Measurements from ENCODE around the gene MYBPC3.

MYBPC3 gene

DNA sequence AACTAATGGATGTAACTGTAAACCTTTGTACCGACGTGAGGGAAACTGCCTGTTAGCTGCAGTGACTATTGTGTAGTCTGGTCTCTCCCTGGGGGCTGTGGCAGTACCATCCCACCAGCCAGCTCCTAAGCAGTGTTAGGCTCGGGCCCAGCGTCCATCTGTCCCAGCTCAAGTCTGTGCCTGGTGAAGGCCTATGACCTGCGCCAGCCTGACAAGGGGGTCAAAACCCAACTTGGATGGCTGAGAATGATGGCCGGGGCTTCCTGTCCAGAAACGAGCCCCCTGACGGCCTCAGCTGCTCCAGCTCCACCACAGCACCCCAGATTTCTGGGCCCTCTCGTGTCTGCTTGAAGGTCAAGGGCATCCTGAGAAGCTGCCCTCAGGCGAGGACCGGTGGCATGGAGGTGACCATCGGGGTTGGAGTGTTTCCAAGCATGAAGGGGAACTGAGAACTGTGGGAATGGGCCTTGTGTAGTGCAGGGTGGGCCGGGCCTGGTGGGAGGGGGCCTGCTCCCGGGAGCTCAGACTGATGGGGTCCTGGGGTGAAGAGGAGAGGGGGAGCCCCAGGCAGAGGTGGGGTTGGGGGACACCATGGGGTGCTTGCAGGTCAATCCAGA is 40.2 kb upstream of the MYBPC3 start:
- no peaks in the 10 kb centered on the region for H3K9me3 ChIP-seq (ENCODE audit: control insufficient read depth, insufficient read depth, low read depth, low read length)
- H3K27me3 ChIP-seq (ENCODE audit: control insufficient read depth, insufficient read depth, low read length), result no peaks in the 10 kb centered on the region
- H3K36me3 ChIP-seq (ENCODE audit: control insufficient read depth, insufficient read depth, low read length), result no peaks in the 10 kb centered on the region
- no peak overlapping the region for H3K9ac ChIP-seq (ENCODE audit: low read length)
- peaks cover 13% of the 10 kb centered on the region; the same call in 1 of the 2 replicates for H3K4me1 ChIP-seq (ENCODE audit: control insufficient read depth, insufficient read depth, low read length)
- H3K27ac ChIP-seq (ENCODE audit: low read depth, low read length), result no peak overlapping the region
- H3K4me3 ChIP-seq (ENCODE audit: low read depth, low read length), result no peak overlapping the region

DNA sequence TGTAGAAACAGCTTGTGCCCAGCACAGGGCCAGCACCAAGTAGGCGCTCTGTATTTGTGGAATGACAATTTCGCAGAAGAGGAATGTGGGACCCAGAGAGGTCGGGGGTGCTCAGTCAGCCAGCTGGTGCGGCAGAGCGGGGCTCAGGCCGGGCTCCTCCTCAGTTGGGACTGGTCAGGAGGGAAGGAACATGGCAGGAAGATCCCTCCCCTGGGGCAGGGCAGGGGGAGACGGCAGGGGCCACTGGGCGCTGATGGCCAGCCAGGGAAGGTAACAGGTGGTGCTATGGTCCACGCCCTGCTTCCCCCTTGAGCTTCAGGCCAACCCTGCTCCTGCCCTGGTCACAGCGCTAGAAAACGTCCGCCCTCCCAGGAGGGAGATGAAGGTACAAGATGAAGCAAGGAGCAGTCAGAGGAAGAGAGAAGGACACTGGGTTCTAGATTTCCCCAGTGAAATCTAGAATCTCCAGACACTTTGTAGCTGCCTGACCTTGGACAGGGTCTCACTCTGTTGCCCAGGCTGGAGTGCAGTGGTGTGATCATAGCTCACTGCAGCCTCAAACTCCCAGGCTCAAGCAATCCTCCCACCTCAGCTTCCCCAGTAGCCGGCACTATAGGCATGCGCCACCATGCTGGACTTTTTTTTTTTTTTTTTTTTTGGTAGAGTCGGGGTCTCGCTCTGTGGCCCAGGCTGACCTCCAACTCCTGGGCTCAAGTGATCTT is 39.4 kb upstream of the MYBPC3 start:
- Histone ChIP-seq H3K4me1 (ENCODE audit: control insufficient read depth, insufficient read depth, low read length) (peaks cover 13% of the 10 kb centered on the region; the same call in 1 of the 2 replicates), H3K4me3 (ENCODE audit: low read depth, low read length) (no peak overlapping the region), H3K27ac (ENCODE audit: low read depth, low read length) (no peak overlapping the region), H3K36me3 (ENCODE audit: control insufficient read depth, insufficient read depth, low read length) (no peaks in the 10 kb centered on the region), H3K9ac (ENCODE audit: low read length) (no peak overlapping the region), H3K9me3 (ENCODE audit: control insufficient read depth, insufficient read depth, low read depth, low read length) (no peaks in the 10 kb centered on the region), H3K27me3 (ENCODE audit: control insufficient read depth, insufficient read depth, low read length) (no peaks in the 10 kb centered on the region)

- no peaks in the 10 kb centered on the region for H3K9me3 ChIP-seq (ENCODE audit: control insufficient read depth, insufficient read depth, low read depth, low read length)
- H3K4me1 ChIP-seq (ENCODE audit: control insufficient read depth, insufficient read depth, low read length), result peaks cover 13% of the 10 kb centered on the region; the same call in 1 of the 2 replicates
- no peaks in the 10 kb centered on the region for H3K27me3 ChIP-seq (ENCODE audit: control insufficient read depth, insufficient read depth, low read length)
- H3K9ac ChIP-seq (ENCODE audit: low read length), result no peak overlapping the region
- H3K4me3 ChIP-seq (ENCODE audit: low read depth, low read length), result no peak overlapping the region
- H3K36me3 ChIP-seq (ENCODE audit: control insufficient read depth, insufficient read depth, low read length), result no peaks in the 10 kb centered on the region
- no peak overlapping the region; the same call in 1 of the 2 replicates for H3K27ac ChIP-seq (ENCODE audit: low read depth, low read length)
These were observed 38.6 kb upstream of the MYBPC3 start for GRCh38 chr11:47391077-47391583.

DNA sequence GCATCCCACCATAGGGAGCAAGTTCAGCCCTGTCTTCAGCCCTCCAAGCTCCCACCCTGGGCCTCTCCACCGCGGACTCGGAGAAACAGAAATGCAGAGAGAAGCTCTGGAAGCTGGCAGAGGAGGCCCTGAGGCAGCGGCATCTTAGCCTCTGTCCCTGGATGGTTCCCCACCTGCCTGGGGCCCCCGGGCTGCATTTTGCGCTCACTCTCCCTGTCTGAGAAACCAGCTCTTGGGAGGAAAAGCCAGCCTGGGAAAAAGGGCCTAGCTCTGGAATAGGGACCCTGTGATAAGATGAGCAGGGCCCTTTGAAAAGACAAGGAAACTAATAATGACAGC is 37.9 kb upstream of the MYBPC3 start:
- Histone ChIP-seq H3K9me3 (ENCODE audit: control insufficient read depth, insufficient read depth, low read depth, low read length) (no peaks in the 10 kb centered on the region), H3K9ac (ENCODE audit: low read length) (no peak overlapping the region), H3K4me3 (ENCODE audit: low read depth, low read length) (no peak overlapping the region), H3K36me3 (ENCODE audit: control insufficient read depth, insufficient read depth, low read length) (no peaks in the 10 kb centered on the region), H3K4me1 (ENCODE audit: control insufficient read depth, insufficient read depth, low read length) (peaks cover 13% of the 10 kb centered on the region; the same call in 1 of the 2 replicates), H3K27ac (ENCODE audit: low read depth, low read length) (no peak overlapping the region), H3K27me3 (ENCODE audit: control insufficient read depth, insufficient read depth, low read length) (no peaks in the 10 kb centered on the region)

- Histone ChIP-seq H3K4me3 (ENCODE audit: low read depth, low read length) (no peak overlapping the region), H3K4me1 (ENCODE audit: control insufficient read depth, insufficient read depth, low read length) (peaks cover 12% of the 10 kb centered on the region; the same call in 1 of the 2 replicates), H3K9me3 (ENCODE audit: control insufficient read depth, insufficient read depth, low read depth, low read length) (no peaks in the 10 kb centered on the region), H3K27me3 (ENCODE audit: control insufficient read depth, insufficient read depth, low read length) (no peaks in the 10 kb centered on the region), H3K36me3 (ENCODE audit: control insufficient read depth, insufficient read depth, low read length) (no peaks in the 10 kb centered on the region), H3K27ac (ENCODE audit: low read depth, low read length) (no peak overlapping the region), H3K9ac (ENCODE audit: low read length) (no peak overlapping the region)
These were observed 37.3 kb upstream of the MYBPC3 start for GRCh38 chr11:47389577-47390421.

DNA sequence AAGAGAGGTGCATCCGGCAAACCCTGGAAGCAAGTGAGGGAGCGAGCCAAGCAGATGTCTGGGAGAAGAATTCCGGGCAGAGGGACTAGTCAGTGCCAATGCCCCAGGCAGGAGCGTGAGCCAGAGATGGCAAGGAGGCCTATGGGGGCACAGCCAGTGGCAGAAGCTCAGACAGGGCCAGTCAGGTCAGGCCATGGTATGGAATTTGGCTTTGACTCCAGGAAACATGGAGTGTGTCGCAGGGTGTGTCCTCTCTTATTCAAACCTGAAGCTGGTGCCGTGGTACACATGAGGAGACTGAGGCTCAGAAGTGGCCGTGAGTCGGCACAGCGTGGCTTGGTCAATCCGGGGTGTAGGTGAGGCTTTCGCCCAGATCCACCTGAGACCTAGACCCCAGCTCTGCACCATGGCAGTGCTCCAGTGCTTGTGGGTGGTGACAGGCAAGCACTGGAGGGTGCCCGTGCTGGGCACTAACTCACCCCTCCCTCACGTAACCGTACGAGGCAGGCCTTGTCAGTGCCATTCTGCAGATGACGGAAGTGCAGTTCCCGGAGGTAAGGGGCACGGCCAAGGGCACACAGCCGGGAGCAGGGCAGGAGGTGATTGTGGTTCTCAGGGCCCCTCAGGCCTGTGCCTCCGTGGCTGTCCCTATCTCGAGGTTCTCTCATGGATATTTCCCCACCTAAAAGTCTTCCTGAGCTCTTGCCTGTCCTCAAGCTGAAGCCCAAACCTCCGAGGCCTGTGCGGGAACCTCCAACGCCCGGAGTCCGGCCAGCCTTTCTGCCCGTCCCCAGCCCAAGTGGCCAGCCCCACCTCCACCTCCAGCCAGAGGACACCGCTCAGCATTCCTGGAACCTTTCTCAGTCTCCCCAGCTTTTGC is 36.4 kb upstream of the MYBPC3 start:
- H3K4me3 ChIP-seq (ENCODE audit: low read depth, low read length), result no peak overlapping the region
- H3K4me1 ChIP-seq (ENCODE audit: control insufficient read depth, insufficient read depth, low read length), result peaks cover 4% of the 10 kb centered on the region; the same call in 1 of the 2 replicates
- H3K9ac ChIP-seq (ENCODE audit: low read length), result no peak overlapping the region
- H3K9me3 ChIP-seq (ENCODE audit: control insufficient read depth, insufficient read depth, low read depth, low read length), result no peaks in the 10 kb centered on the region
- H3K27me3 ChIP-seq (ENCODE audit: control insufficient read depth, insufficient read depth, low read length), result no peaks in the 10 kb centered on the region
- H3K27ac ChIP-seq (ENCODE audit: low read depth, low read length), result no peak overlapping the region
- no peaks in the 10 kb centered on the region for H3K36me3 ChIP-seq (ENCODE audit: control insufficient read depth, insufficient read depth, low read length)

DNA sequence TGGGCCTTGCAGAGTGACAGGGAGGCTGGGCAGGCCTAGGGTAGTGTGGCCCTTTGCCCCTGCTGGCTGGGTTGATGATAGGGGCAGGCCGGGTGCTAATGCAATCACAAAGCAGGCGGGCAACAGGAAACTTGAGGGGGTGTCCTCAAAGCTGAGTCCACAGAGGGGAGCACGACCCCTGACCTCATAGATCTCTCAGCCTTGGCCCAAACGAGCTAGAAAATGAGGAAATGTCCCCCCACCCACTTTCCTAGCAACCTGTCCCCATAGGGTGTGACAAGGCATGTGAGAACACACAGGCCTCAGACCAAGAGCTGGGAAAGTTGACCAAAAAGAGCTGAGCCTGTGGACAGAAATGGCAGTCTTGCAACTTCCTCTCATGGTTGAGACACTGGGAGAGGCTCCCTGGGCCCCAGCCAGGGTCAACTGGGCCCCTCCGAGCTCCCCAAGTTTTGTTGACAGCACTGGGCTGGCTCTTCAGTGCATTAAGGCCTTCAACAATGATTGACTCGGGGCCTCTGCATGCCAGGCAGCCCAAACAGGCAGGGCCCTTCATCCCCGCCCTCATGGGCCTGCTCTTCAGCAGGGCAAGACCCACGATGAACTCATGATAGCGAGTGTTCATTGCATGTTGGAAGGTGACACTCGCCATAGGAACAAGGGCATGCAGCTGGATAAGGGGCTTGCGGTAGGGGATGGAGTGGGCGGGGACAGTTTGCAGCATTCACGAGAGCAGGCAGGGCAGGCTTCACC is 35.6 kb upstream of the MYBPC3 start:
- Histone ChIP-seq H3K27me3 (ENCODE audit: control insufficient read depth, insufficient read depth, low read length) (no peaks in the 10 kb centered on the region), H3K27ac (ENCODE audit: low read depth, low read length) (no peak overlapping the region), H3K9ac (ENCODE audit: low read length) (no peak overlapping the region), H3K4me3 (ENCODE audit: low read depth, low read length) (no peak overlapping the region), H3K36me3 (ENCODE audit: control insufficient read depth, insufficient read depth, low read length) (no peaks in the 10 kb centered on the region), H3K4me1 (ENCODE audit: control insufficient read depth, insufficient read depth, low read length) (peaks cover 3% of the 10 kb centered on the region; the same call in 1 of the 2 replicates), H3K9me3 (ENCODE audit: control insufficient read depth, insufficient read depth, low read depth, low read length) (no peaks in the 10 kb centered on the region)

- Histone ChIP-seq H3K4me3 (ENCODE audit: low read depth, low read length) (no peak overlapping the region), H3K9ac (ENCODE audit: low read length) (no peak overlapping the region), H3K4me1 (ENCODE audit: control insufficient read depth, insufficient read depth, low read length) (no peaks in the 10 kb centered on the region), H3K9me3 (ENCODE audit: control insufficient read depth, insufficient read depth, low read depth, low read length) (no peaks in the 10 kb centered on the region), H3K27ac (ENCODE audit: low read depth, low read length) (no peak overlapping the region), H3K27me3 (ENCODE audit: control insufficient read depth, insufficient read depth, low read length) (no peaks in the 10 kb centered on the region), H3K36me3 (ENCODE audit: control insufficient read depth, insufficient read depth, low read length) (no peaks in the 10 kb centered on the region)
These were observed 32.0 kb upstream of the MYBPC3 start for GRCh38 chr11:47384498-47384897.

- H3K27ac ChIP-seq (ENCODE audit: low read depth, low read length), result no peak overlapping the region
- no peaks in the 10 kb centered on the region for H3K9me3 ChIP-seq (ENCODE audit: control insufficient read depth, insufficient read depth, low read depth, low read length)
- H3K4me1 ChIP-seq (ENCODE audit: control insufficient read depth, insufficient read depth, low read length), result peaks cover 7% of the 10 kb centered on the region; the same call in 1 of the 2 replicates
- H3K27me3 ChIP-seq (ENCODE audit: control insufficient read depth, insufficient read depth, low read length), result no peaks in the 10 kb centered on the region
- no peaks in the 10 kb centered on the region for H3K36me3 ChIP-seq (ENCODE audit: control insufficient read depth, insufficient read depth, low read length)
- no peak overlapping the region for H3K9ac ChIP-seq (ENCODE audit: low read length)
- H3K4me3 ChIP-seq (ENCODE audit: low read depth, low read length), result no peak overlapping the region
These were observed 30.6 kb upstream of the MYBPC3 start for GRCh38 chr11:47383071-47383470.

GRCh38 chr11:47380078-47380477 is 27.6 kb upstream of the MYBPC3 start:
- Histone ChIP-seq H3K9me3 (ENCODE audit: control insufficient read depth, insufficient read depth, low read depth, low read length) (no peaks in the 10 kb centered on the region), H3K4me3 (ENCODE audit: low read depth, low read length) (no peak overlapping the region), H3K36me3 (ENCODE audit: control insufficient read depth, insufficient read depth, low read length) (no peaks in the 10 kb centered on the region), H3K27me3 (ENCODE audit: control insufficient read depth, insufficient read depth, low read length) (no peaks in the 10 kb centered on the region), H3K9ac (ENCODE audit: low read length) (no peak overlapping the region), H3K27ac (ENCODE audit: low read depth, low read length) (no peak overlapping the region), H3K4me1 (ENCODE audit: control insufficient read depth, insufficient read depth, low read length) (peaks cover 7% of the 10 kb centered on the region; the same call in 1 of the 2 replicates)
